ENCODE results near the gene DCTN3.

DCTN3 gene

GRCh38 chr9:34659592-34660253, 39.4 kb upstream of the DCTN3 start:
- no peak overlapping the region for H3K4me3 ChIP-seq (ENCODE audit: low read length, poor library complexity, severe bottlenecking)
- H4K20me1 ChIP-seq (ENCODE audit: insufficient read depth, low read length, poor library complexity, severe bottlenecking): no peaks in the 10 kb centered on the region
- H3K9ac ChIP-seq (ENCODE audit: low read depth, low read length, poor library complexity, severe bottlenecking): no peak overlapping the region
- no peaks in the 10 kb centered on the region for H3K27me3 ChIP-seq (ENCODE audit: insufficient read depth, low read length, poor library complexity, severe bottlenecking)
- no peaks in the 10 kb centered on the region for H3K36me3 ChIP-seq (ENCODE audit: insufficient read depth, low read length)
- TF ChIP-seq CTCF (conservative IDR thresholded peaks at IDR 0.05; ENCODE audit: low read length) (no peak), EZH2phosphoT487 (IDR thresholded peaks at IDR 0.05; ENCODE audit: borderline replicate concordance) (no peak)
- H3F3A ChIP-seq (ENCODE audit: low read depth): no peaks in the 10 kb centered on the region
- H2AFZ ChIP-seq (ENCODE audit: low read length): no peak overlapping the region
- no peak overlapping the region for H3K4me2 ChIP-seq (ENCODE audit: low read depth, low read length, poor library complexity, severe bottlenecking)
- H3K79me2 ChIP-seq (ENCODE audit: insufficient read depth, low read length): no peaks in the 10 kb centered on the region
- no peaks in the 10 kb centered on the region for H3K9me3 ChIP-seq (ENCODE audit: insufficient read depth, low read depth, low read length)
- no peaks in the 10 kb centered on the region for H3K9me2 ChIP-seq (replicated peaks; ENCODE audit: low read depth, low read length)
- H3K4me1 ChIP-seq (ENCODE audit: insufficient read depth, low read length, poor library complexity, severe bottlenecking): peaks cover 7% of the 10 kb centered on the region

- H3K9me2 ChIP-seq (replicated peaks; ENCODE audit: low read depth, low read length): no peaks in the 10 kb centered on the region
- no peaks in the 10 kb centered on the region for H4K20me1 ChIP-seq (ENCODE audit: insufficient read depth, low read length, poor library complexity, severe bottlenecking)
- no peak overlapping the region for H2AFZ ChIP-seq (ENCODE audit: low read length)
- H3K4me3 ChIP-seq (ENCODE audit: low read length, poor library complexity, severe bottlenecking): no peak overlapping the region
- H3K27me3 ChIP-seq (ENCODE audit: insufficient read depth, low read length, poor library complexity, severe bottlenecking): no peaks in the 10 kb centered on the region
- H3K9me3 ChIP-seq (ENCODE audit: insufficient read depth, low read depth, low read length): no peaks in the 10 kb centered on the region
- peaks cover 3% of the 10 kb centered on the region for H3K4me1 ChIP-seq (ENCODE audit: insufficient read depth, low read length, poor library complexity, severe bottlenecking)
- no peaks in the 10 kb centered on the region for H3K36me3 ChIP-seq (ENCODE audit: insufficient read depth, low read length)
- H3K4me2 ChIP-seq (ENCODE audit: low read depth, low read length, poor library complexity, severe bottlenecking): no peak overlapping the region
- no peak overlapping the region for H3K9ac ChIP-seq (ENCODE audit: low read depth, low read length, poor library complexity, severe bottlenecking)
- no peaks in the 10 kb centered on the region for H3K79me2 ChIP-seq (ENCODE audit: insufficient read depth, low read length)
- H3F3A ChIP-seq (ENCODE audit: low read depth): no peaks in the 10 kb centered on the region
- no peak for TF ChIP-seq CTCF (conservative IDR thresholded peaks at IDR 0.05; ENCODE audit: low read length)
- TF ChIP-seq EZH2phosphoT487 (IDR thresholded peaks at IDR 0.05; ENCODE audit: borderline replicate concordance): no peak
Measured at GRCh38 chr9:34658461-34658860, 38.2 kb upstream of the DCTN3 start.

GRCh38 chr9:34656992-34657391, 36.7 kb upstream of the DCTN3 start:
- no peaks in the 10 kb centered on the region for H3K9me2 ChIP-seq (replicated peaks; ENCODE audit: low read depth, low read length)
- H3F3A ChIP-seq (ENCODE audit: low read depth): no peaks in the 10 kb centered on the region
- no peak overlapping the region for H3K4me3 ChIP-seq (ENCODE audit: low read length, poor library complexity, severe bottlenecking)
- H3K9me3 ChIP-seq (ENCODE audit: insufficient read depth, low read depth, low read length): no peaks in the 10 kb centered on the region
- no peak overlapping the region for H3K4me2 ChIP-seq (ENCODE audit: low read depth, low read length, poor library complexity, severe bottlenecking)
- no peaks in the 10 kb centered on the region for H3K27me3 ChIP-seq (ENCODE audit: insufficient read depth, low read length, poor library complexity, severe bottlenecking)
- H3K36me3 ChIP-seq (ENCODE audit: insufficient read depth, low read length): no peaks in the 10 kb centered on the region
- H3K4me1 ChIP-seq (ENCODE audit: insufficient read depth, low read length, poor library complexity, severe bottlenecking): no peaks in the 10 kb centered on the region
- no peak overlapping the region for H3K9ac ChIP-seq (ENCODE audit: low read depth, low read length, poor library complexity, severe bottlenecking)
- no peaks in the 10 kb centered on the region for H3K79me2 ChIP-seq (ENCODE audit: insufficient read depth, low read length)
- H4K20me1 ChIP-seq (ENCODE audit: insufficient read depth, low read length, poor library complexity, severe bottlenecking): no peaks in the 10 kb centered on the region
- TF ChIP-seq EZH2phosphoT487 (IDR thresholded peaks at IDR 0.05; ENCODE audit: borderline replicate concordance): no peak
- TF ChIP-seq CTCF (conservative IDR thresholded peaks at IDR 0.05; ENCODE audit: low read length): no peak
- no peak overlapping the region for H2AFZ ChIP-seq (ENCODE audit: low read length)
